ENCODE measurements around the gene AGRP. TPM values are rescaled to one million over a fixed set of nuclear protein-coding genes. Genes with fewer than 3 reads are reported as not detected.
A peak's percentile ranks its signal among the peaks of the same experiment; 100 is the strongest.

AGRP gene
- total RNA-seq, 1 donor from 2014 or later: 8.5 TPM

DNA sequence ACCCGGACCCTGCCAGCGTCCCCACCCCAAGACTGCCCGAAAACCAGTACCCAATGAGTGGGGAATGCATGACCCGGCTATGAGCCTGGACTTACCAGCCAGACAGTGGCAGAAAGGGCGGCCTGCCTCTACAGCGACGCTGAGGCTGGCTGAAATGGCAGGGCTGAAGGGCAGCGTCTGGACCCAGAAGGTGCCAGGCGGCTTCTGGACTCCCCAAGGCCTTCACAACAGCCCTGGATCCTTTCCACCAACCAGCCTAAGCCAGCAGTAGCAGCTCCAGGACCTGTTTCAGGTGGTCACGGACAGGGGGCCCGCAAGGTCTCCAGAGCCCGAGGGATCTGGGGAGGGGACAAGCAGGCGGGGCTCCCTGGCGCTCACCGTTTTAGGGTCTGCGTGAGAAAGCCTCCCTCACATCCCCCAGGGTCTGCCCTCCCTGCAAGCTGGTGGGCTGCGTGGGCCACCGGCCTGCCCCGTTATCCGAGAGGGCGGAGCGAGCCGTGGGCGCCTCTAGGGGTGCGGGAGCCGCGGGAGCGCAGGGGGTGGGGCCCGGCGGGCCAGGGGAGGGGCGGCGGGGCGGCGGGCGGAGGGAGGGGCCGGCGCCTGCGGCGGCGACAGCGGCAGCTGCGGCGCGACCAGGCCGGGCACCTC is 45.0 kb upstream of the AGRP start, which contains the start of gene RIPOR1:
TSS of gene RIPOR1 (plus strand) at position 608 of the 648 bp plus-strand sequence. CDS start 9,618 bp downstream, outside the sequence.
- Histone ChIP-seq H3K9me3 (no peaks in the 10 kb centered on the region), H3K36me3 (no peaks in the 10 kb centered on the region), H3K27ac (peak within 1 kb of the TSS; percentile 93), H3K4me1 (peaks cover 48% of the 10 kb centered on the region), H3K27me3 (ENCODE audit: low read depth) (no peaks in the 10 kb centered on the region), H3K4me3 (peak within 1 kb of the TSS; percentile 76)
- DNase-seq (peak; percentile 71), ATAC-seq (peak; percentile 64 to 68)
- TF ChIP-seq, protein P1, sequence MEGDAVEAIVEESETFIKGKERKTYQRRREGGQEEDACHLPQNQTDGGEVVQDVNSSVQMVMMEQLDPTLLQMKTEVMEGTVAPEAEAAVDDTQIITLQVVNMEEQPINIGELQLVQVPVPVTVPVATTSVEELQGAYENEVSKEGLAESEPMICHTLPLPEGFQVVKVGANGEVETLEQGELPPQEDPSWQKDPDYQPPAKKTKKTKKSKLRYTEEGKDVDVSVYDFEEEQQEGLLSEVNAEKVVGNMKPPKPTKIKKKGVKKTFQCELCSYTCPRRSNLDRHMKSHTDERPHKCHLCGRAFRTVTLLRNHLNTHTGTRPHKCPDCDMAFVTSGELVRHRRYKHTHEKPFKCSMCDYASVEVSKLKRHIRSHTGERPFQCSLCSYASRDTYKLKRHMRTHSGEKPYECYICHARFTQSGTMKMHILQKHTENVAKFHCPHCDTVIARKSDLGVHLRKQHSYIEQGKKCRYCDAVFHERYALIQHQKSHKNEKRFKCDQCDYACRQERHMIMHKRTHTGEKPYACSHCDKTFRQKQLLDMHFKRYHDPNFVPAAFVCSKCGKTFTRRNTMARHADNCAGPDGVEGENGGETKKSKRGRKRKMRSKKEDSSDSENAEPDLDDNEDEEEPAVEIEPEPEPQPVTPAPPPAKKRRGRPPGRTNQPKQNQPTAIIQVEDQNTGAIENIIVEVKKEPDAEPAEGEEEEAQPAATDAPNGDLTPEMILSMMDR (IDR thresholded peaks at IDR 0.05): no peak
- intact Hi-C loops (cut with DNase I): no loop called here

DNA sequence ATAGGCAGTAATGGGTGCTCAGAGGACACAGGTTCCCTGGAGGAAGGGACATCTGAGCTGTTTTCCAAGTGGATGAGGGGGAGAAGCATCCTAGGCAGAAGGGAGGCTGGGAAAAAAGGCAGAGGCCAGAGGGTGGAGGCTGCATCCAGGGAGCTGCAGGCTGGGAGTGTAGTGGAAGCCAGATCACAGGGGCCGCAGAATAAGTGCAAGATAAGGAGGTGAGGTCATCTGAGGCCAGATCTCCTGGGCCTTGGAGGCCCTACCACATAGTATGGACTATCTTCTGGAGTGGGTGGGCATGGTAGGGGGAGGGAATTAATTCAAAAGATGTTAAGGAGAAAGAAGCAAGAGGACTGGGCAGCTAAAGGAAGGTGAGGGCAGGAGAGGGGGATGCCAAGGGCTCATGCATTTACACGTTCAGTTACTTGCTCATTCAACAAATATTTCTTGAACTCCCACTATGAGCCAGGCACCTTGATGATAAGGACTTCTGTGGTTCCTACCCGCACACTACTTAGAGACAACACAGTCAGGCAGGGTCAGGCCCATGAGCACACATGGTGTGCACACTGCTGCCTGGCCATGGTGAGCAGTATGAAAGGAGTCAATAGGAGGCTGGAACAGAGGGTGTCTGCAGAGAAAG is 42.9 kb upstream of the AGRP start:
- TF ChIP-seq, protein P1 (IDR thresholded peaks at IDR 0.05): no peak
- Histone ChIP-seq H3K27ac (no peak overlapping the region), H3K27me3 (ENCODE audit: low read depth) (no peaks in the 10 kb centered on the region), H3K36me3 (no peaks in the 10 kb centered on the region), H3K9me3 (no peaks in the 10 kb centered on the region), H3K4me1 (peaks cover 33% of the 10 kb centered on the region), H3K4me3 (no peak overlapping the region)
- ATAC-seq: no peak
- intact Hi-C loops (cut with DNase I): no loop called here
- no peak for DNase-seq

DNA sequence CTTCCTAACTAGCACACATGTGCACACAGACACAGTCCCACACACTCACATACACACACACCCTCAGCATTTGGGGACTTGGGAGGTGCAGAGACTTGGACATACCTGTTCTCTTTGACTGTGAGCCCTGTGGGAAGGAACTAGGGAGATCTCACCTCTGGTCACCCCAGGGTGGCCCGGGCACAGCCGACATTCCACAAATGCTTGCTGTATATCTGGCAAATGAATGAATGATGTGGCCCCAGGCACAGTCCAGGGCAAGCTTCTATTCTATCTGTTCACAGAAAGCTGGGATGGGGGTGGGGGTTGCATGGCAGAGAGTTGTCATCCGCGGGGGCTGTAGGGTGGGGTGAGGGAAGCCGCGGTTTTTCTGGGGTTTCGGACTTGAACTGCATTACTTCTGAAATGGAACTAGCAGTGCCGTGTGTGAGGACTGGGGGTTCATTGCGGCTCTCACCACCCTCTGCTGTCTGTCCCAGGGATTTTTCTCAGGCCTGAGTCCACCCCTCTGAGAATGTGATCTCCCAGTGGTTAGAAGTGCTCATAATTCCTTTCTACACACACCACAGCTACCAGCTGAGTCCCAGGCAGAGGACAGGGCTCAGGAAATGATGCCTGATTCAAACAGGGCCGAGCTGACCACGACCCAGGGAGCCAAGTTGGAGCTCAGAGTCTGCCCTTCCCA is 42.0 kb upstream of the AGRP start:
- intact Hi-C loops (cut with DNase I): no loop called here
- no peak overlapping the region for H3K27ac ChIP-seq
- TF ChIP-seq, protein P1 (IDR thresholded peaks at IDR 0.05): no peak
- no peaks in the 10 kb centered on the region for H3K36me3 ChIP-seq
- DNase-seq: no peak
- H3K4me1 ChIP-seq: peaks cover 24% of the 10 kb centered on the region
- H3K4me3 ChIP-seq: no peak overlapping the region
- no peaks in the 10 kb centered on the region for H3K27me3 ChIP-seq (ENCODE audit: low read depth)
- H3K9me3 ChIP-seq: no peaks in the 10 kb centered on the region
- no peak for ATAC-seq

DNA sequence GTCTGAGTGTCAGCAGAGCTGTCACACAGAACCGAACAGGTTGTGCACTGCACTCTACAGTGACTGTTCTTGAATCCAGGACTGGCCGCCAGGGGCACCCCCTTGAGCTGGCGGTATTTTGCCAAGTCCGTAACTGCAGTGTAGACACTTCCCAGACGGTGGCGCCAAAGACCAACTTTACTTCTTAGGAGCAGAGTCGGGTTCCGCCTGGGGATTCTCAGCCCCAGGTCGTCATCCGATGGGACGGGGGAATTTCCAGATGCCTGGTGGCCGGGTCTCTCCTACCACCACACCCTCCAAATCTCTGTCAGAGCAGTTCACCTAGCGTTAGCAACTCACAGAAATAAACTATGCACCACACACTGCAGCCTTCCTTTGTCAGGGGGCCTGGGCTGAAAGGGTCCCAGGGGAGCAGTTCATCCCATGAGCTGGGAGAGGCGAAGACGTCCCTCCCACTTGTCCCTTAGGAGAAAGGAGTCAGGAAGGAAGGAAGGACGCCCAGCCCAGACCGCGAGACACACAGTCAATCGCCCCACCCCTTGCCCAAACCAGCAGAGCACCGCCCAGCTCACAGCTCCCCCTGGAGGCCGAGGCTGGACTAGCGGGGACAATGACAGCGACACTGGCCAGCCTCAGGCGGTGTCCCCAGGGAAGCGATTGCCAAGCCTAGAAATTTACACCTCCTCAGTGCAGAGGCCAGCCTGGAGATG is 37.9 kb upstream of the AGRP start:
- no peaks in the 10 kb centered on the region for H3K27me3 ChIP-seq (ENCODE audit: low read depth)
- intact Hi-C loops (cut with DNase I): no loop called here
- ATAC-seq (peak; percentile 96 to 98), DNase-seq (peak; percentile 95)
- H3K36me3 ChIP-seq: no peaks in the 10 kb centered on the region
- H3K9me3 ChIP-seq: no peaks in the 10 kb centered on the region
- peak overlapping the region; percentile 88 for H3K27ac ChIP-seq
- H3K4me3 ChIP-seq: peak overlapping the region; percentile 55
- H3K4me1 ChIP-seq: peaks cover 5% of the 10 kb centered on the region
- TF ChIP-seq, protein P1 (IDR thresholded peaks at IDR 0.05): peak; percentile 77

DNA sequence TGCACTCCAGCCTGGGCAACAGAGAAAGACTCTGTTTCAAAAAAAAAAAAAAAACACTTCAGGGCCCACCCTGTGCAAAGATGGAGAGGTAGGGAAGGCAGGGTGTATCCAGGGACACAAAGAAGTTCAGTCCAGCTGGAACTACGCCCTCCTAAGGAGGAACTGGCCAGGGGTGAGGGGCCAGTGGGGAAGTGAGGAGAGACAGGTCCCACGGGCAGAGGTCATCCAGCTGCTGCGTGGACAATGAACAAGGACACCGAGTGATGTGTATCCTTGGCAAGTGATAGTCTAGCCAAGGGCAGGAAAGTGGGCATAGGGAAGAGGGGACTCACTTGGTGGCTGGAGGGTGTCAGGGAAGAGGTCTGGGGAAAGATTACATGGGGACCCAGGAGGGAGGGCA is 35.9 kb upstream of the AGRP start:
- DNase-seq (no peak), ATAC-seq (no peak)
- intact Hi-C loops (cut with DNase I): no loop called here
- H3K36me3 ChIP-seq: no peaks in the 10 kb centered on the region
- H3K4me3 ChIP-seq: no peak overlapping the region
- peaks cover 12% of the 10 kb centered on the region for H3K4me1 ChIP-seq
- no peaks in the 10 kb centered on the region for H3K27me3 ChIP-seq (ENCODE audit: low read depth)
- no peak overlapping the region for H3K27ac ChIP-seq
- H3K9me3 ChIP-seq: no peaks in the 10 kb centered on the region
- TF ChIP-seq, protein P1 (IDR thresholded peaks at IDR 0.05): no peak
